EL (cell line): ENCODE results near the gene EYS.

Experiments
- DNase-seq: peaks from one replicate; pipeline ENCODE4 v3.0.0-alpha.2; 2016

EYS gene

DNA sequence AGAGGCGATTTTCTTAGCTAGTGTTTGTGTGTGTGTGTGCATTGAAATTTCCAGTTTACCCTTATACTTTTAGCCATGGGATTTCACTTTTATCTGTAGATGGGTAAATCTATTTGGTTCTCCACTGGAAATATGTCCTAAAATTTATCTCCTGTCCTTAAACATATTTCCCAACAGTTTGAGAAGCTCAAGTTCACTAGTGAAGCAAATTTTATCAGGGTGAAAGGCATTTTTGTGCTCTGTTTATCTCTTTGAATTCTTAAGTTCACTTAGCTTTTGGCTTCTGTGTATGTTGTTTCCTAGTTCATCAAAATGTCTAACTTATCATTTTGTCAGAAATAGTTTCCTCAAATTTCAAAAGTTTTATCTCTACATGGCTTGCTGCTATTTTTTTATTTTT, 1509.8 kb downstream of the EYS start:
- no peak for DNase-seq

DNA sequence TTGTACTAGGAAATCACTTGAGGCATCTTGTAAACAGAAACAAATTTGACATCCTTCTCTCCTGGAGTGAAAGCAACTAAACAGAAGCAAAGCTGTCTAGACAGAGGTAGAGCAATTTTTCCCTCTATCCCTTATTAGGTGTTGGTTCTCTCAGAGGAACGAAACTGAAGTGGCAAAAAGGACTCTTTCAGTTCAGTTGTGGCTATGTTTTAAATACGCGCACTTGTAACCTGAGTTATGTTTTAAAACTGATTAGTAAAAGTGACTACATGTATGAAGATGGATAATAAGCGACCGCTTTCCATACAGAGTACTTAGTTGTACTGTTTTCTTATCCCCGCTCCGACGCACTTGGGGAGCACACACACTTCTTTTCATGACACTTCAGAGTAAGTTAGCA, 1520.4 kb downstream of the EYS start:
- no peak for DNase-seq

DNA sequence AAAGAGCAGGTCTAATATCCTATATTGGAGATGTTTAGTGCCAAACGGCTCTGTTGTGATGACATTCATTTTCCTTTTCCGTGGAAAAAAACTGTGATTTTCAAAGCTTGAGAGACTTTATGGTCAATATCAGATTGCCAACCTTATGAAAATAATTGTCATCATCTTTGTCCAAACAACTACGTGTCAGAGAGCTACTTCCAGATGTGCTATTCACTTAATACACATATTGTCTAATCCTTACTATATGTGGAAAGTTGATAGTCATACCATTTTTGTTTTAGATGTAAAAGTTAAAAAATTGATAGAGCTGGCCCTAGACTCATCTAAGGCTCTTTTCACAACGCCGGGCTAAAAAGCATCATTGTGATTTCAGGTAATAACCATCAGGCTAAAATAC, 1521.4 kb downstream of the EYS start:
- DNase-seq = no peak

DNA sequence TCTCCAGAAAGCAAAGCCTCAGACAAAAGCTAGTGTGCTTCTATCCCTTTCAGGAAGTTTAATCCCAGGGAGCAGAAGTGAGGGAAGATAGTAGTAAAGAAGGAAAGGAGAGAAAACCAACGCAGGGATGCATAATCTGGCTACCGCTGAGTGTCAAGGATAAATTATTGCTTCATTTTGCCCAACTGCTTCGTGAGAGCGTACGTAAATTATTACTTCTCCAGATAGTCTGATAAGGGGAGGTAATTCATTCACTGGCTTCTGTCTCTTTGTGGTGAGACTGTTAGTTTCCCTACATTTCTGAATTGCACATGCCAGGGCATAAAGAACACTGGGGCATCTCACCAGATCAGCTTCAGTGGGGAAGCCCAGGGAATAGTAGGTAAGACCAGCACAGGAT, 1531.7 kb downstream of the EYS start:
- no peak for DNase-seq

DNA sequence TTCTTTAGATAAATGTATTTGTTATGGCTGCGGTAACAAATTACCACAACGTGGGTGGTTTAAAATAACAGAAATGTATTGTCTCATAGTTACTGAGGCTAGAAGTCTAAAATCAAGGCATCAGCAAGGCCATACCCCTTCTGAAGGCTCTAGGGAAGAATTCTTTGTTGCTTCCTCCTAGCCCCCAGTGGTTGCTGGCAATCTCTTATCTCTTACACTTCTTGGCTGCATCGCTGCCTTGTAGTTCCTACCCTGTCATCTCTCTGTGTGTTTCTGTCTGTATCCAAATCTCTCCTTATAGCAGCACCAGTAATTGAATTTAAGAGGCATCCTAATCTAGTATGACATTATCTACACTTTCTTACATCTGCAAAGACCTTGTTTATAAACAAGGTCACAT, 1536.7 kb downstream of the EYS start:
- no peak for DNase-seq

- no peak for DNase-seq
Observed at GRCh38 chr6:64160486-64160885, 1546.5 kb downstream of the EYS start.

- no peak for DNase-seq
Observed at GRCh38 chr6:64155063-64155462, 1552.0 kb downstream of the EYS start.

GRCh38 chr6:64146876-64147275, 1560.2 kb downstream of the EYS start:
- no peak for DNase-seq

DNA sequence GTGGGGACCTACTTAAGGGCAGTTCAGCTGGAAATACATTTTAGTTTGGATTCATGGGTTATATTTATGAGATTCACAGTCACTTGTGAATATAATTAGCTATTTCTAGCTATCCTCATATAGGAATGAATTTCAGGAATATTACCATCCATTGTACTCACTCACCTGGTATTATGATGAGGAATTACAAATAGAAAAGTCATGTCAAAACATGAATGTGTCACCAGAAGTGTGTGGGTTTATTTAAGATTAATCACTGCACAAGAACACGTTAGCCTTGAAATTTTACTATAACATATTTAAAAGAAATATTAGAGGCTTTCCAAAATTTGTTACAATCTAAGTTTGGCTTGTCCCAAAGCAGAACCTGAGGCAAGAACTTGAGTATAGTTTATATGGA, 1560.9 kb downstream of the EYS start:
- no peak for DNase-seq

GRCh38 chr6:64145658-64146057, 1561.4 kb downstream of the EYS start:
- no peak for DNase-seq

- DNase-seq = no peak
Observed at GRCh38 chr6:64143101-64143500, 1563.9 kb downstream of the EYS start.

GRCh38 chr6:64141680-64142079, 1565.3 kb downstream of the EYS start:
- no peak for DNase-seq

GRCh38 chr6:64128301-64129024, 1578.6 kb downstream of the EYS start:
- DNase-seq = no peak

- DNase-seq = no peak
Observed at GRCh38 chr6:64123761-64124633, 1583.0 kb downstream of the EYS start.

GRCh38 chr6:64122712-64123375, 1584.2 kb downstream of the EYS start:
- no peak for DNase-seq

- no peak for DNase-seq
Observed at GRCh38 chr6:64121011-64121565, 1585.9 kb downstream of the EYS start.

DNA sequence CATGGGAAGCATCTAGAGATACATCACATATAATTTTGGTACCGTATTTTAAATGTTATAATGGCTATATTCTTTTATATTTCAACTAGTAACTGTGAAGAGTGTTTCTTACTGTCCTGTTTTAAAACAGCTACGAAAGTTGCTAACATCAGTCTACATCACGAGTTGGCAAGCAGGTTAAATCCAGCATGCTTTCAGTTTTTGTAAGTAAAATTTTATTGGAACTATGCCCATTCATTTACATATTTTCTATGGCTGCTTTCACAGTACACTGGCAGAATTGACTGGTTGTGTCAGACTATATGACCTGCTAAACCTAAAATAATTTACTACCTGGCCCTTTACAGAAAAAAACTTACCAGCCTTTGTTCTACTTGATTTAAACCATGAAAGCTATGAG, 1593.3 kb downstream of the EYS start:
- no peak for DNase-seq

- DNase-seq = no peak
Observed at GRCh38 chr6:64104051-64104450, 1603.0 kb downstream of the EYS start.

- no peak for DNase-seq
Observed at GRCh38 chr6:64103480-64103879, 1603.5 kb downstream of the EYS start.

GRCh38 chr6:64100702-64101303, 1606.2 kb downstream of the EYS start:
- no peak for DNase-seq

DNA sequence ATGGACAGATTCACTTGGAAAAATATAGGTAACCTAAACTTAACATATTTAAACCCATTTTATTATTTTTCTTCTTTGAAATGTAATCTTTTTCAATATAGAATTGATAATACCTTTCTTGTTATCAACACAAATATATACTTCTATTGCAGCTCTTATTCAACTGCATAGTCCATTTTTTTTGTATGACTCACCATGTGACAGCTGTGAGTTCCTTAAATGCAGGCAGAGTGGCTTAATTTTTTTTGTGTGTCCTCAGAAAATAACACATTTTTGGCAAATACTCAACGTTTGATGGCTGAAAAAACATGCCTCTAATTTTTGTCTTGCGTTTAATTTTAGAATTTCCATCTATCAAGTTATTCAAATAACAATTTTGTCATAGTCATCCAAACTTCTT, 1616.7 kb downstream of the EYS start:
- no peak for DNase-seq

DNA sequence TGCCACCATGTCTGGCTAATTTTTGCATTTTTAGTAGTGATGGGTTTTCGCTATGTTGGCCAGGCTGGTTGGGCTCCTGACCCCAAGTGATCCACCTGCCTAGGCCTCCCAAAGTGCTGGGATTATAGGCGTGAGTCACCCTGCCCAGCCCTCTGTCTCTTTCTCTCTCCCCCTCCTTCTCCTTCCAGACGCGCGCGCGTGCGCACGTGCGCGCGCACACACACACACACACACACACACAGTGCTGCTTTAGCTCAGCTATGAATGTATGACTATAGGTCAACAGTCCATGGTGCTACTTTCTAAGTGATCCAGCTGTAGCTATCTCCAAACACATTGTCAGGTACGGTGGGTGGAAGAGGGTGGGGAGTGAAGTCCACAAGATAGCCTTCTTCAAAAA, 1621.9 kb downstream of the EYS start:
- no peak for DNase-seq

DNA sequence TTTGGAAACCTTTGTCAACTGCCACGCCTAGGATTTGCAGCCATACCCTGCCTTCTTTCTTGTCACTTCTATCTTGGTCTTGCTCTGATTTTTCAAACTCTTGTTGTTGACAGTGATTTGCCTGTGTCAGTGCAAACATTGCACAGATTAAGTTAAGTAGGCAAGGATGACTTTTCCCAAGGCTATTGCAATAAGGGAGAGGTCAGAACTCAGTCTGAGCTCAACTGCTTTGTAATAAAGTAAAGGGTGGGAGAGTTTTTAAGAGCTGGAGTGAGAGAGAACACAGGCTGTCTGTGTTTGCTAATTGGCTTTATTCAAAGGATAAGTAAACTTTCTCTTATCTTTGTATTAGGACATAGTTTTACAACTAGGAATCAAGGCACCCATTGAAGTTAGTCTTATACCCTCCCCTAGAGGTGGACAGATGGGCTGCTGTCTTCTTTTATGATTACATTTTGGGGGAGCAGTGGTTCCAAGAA, 1622.8 kb downstream of the EYS start:
- no peak for DNase-seq
